GM21360 (cell line): ENCODE measurements around the gene PPIP5K1.

Source experiments
- ATAC-seq: cut with Tn5 transposase; IDR thresholded peaks from one replicate; pipeline ENCODE4 v1.9.1; 2021; ENCODE audit warnings: mild to moderate bottlenecking, moderate library complexity; ENCODE audit not compliant: unreplicated experiment

The PPIP5K1 gene

DNA sequence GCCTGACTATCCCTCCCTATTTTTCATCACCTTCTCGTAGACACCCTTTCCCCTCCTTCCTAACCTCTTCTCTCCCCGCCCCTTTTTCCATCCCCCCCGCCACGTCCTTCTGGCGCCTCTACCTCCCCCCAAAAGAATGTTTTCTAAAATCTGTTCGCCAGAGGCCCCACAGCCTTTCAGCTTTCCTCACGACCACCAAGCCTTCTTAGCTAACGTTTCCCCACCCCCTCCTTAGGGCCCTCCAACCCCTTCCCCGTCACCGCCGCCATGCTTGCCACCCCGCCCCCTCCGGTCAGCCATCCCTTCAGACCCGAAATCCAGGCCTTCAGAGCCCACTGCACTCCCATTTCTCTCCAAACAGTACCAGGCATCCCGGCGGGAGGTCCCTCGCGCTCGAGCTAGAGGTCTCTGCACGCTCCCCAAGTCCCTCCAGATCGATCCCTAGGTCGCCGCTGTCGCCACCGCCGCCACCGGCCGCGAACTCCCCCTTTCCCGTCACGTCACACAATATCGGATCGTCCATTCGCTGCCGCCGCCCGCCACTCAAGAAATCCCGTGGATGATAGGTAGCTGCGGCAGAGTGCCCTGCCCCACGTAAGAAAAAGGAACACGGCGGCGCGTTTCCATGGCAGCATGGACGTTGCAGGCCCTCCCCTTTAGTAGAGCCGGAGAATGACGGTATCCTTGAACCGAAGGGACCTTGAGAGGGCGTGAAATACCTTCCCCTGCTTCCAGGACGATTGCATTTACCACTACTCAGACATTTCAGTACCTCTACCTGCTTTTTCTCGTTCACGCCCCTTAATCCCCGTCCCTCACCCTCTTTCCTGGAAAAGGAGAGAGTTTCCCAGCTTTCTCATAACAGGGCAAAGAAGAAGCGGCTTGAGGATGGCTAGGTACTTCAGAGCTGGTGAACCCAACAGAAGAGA lies 97.1 kb downstream of the PPIP5K1 start, which contains the start of gene TP53BP1:
TSS of gene TP53BP1 (minus strand) at position 484 of the 929 bp plus-strand sequence. CDS start at position 371, 113 bp downstream.
- peak; percentile 96 for ATAC-seq

DNA sequence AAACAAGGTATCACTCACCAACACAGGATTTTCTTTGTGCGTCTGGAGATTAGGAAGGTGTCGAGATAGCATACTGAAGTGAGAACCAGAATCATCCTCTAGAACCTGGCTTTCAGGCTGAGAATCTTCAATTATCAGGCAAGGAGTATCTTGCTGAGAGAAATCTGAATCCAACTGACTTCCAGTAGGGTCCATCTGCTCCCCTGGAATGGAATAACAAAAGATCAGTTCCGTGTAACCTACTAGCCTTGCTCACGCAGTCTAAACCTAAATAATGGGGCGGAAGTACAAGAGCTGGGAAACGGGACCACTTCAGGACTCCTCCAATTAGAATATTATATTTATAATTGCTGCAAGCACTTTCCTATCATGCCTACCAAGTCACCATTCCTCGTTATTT lies 97.7 kb downstream of the PPIP5K1 start:
- no peak for ATAC-seq

DNA sequence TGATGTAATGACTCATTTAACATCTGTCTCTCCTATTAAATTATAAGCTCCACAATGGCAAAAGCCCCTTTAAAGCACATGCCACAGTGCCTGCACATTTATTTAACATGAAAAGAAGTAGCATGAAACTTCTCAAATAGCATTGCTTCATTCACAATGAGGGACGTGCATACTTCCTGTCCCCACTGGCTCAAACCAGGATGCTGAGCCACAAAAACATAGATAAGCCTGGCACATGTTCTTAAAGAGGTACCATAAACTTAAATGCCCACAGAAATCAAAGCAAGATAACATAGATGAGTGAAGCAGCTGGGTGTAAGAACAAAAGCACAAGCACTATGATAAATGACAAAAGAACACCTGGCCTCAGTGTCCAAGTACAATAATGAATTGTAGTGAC lies 100.8 kb downstream of the PPIP5K1 start:
- no peak for ATAC-seq

- no peak for ATAC-seq
These were observed 101.2 kb downstream of the PPIP5K1 start for GRCh38 chr15:43488790-43489189.

GRCh38 chr15:43487271-43487895 lies 102.6 kb downstream of the PPIP5K1 start:
- no peak for ATAC-seq

DNA sequence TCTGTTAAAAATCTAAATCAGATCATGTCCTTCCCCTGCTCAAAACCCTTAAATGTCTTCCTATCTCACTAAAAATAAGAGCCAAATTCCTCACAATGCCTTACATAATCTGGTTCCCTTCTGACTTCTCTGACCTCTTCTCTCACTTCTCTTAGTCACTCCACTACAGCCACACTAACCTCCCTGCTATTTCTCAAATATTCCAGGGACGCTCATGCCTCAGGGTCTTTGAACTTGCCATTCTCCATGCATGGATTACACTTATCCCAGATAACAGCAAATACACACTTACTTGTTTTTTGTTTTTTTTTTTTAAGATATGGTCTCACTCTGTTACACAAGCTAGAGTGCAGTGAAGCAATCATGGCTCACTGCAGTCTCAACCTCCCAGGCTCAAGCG lies 105.6 kb downstream of the PPIP5K1 start:
- no peak for ATAC-seq
